Left ventricle myocardium inferior (tissue), 1 donor: ENCODE data around the gene BAG3. TPM values are rescaled to one million over a fixed set of nuclear protein-coding genes. Genes with fewer than 3 reads are reported as not detected.

ENCODE experiments used
- DNase-seq: peaks from one replicate; pipeline ENCODE4 v3.0.0-alpha.2; 2020
- H3K27ac ChIP-seq: fragments of 200-600 bp; replicated peaks from 2 replicates; pipeline ENCODE4 v1.8.0; 2021
- H3K27me3 ChIP-seq: fragments of 200-600 bp; 2 replicates; pipeline ENCODE4 v1.8.0; 2021; ENCODE audit warnings: low read depth
- H3K36me3 ChIP-seq: fragments of 200-600 bp; 2 replicates; pipeline ENCODE4 v1.8.0; 2021
- H3K4me1 ChIP-seq: fragments of 200-600 bp; 2 replicates; pipeline ENCODE4 v1.8.0; 2021
- H3K4me3 ChIP-seq: fragments of 200-600 bp; 2 replicates; pipeline ENCODE4 v1.8.0; 2021; ENCODE audit warnings: mild to moderate bottlenecking, moderate library complexity
- H3K9me3 ChIP-seq: fragments of 200-600 bp; replicated peaks from 2 replicates; pipeline ENCODE4 v1.8.0; 2021
- CTCF ChIP-seq: fragments of 200-600 bp; IDR thresholded peaks from 2 replicates; pipeline ENCODE4 v1.8.0; 2021; ENCODE audit warnings: antibody characterized with exemption, mild to moderate bottlenecking, borderline replicate concordance
- intact Hi-C: fragments of 100-400 bp; cut with micrococcal nuclease; formaldehyde crosslinking; loops from one replicate; pipeline ENCODE4 v1.11.0; 2022
- total RNA-seq: library from RNA; stranded (reverse); fragmentation: NEBNext Ultra II Directional; extraction: Animal tissue kit (Norgen Biotek cat#: 25700); gene quantifications from one replicate; pipeline ENCODE4 v1.2.1, GENCODE V29; 2021
- donor health status: DM: no; HTN: yes; CAD: no; lungs with severe emphysema.

The BAG3 gene
- total RNA-seq, 1 donor from 2014 or later = 164 TPM

- intact Hi-C loops = no loop called here
- Histone ChIP-seq H3K9me3 (no peaks in the 10 kb centered on the region), H3K27me3 (no peaks in the 10 kb centered on the region), H3K27ac (peak overlapping the region; percentile 93), H3K36me3 (peaks cover 58% of the 10 kb centered on the region), H3K4me1 (peaks cover 80% of the 10 kb centered on the region), H3K4me3 (no peak overlapping the region)
- DNase-seq = peak; percentile 33
- TF ChIP-seq CTCF = no peak
These were observed 18.9 kb downstream of the BAG3 start for GRCh38 chr10:119669975-119670640.

- Histone ChIP-seq H3K4me1 (peaks cover 78% of the 10 kb centered on the region), H3K4me3 (no peak overlapping the region), H3K9me3 (no peaks in the 10 kb centered on the region), H3K27ac (peak overlapping the region; percentile 93), H3K36me3 (peaks cover 61% of the 10 kb centered on the region), H3K27me3 (no peaks in the 10 kb centered on the region)
- intact Hi-C loops = no loop called here
- DNase-seq = no peak
- TF ChIP-seq CTCF = no peak
These were observed 19.5 kb downstream of the BAG3 start for GRCh38 chr10:119670717-119671116.

GRCh38 chr10:119671381-119671780 is 20.2 kb downstream of the BAG3 start:
- H3K4me1 ChIP-seq = peaks cover 71% of the 10 kb centered on the region
- no peak for DNase-seq
- peaks cover 65% of the 10 kb centered on the region for H3K36me3 ChIP-seq
- H3K4me3 ChIP-seq = no peak overlapping the region
- peak overlapping the region; percentile 93 for H3K27ac ChIP-seq
- TF ChIP-seq CTCF = no peak
- H3K9me3 ChIP-seq = no peaks in the 10 kb centered on the region
- intact Hi-C loops = no loop called here
- no peaks in the 10 kb centered on the region for H3K27me3 ChIP-seq

- peaks cover 71% of the 10 kb centered on the region for H3K36me3 ChIP-seq
- TF ChIP-seq CTCF = no peak
These were observed 21.1 kb downstream of the BAG3 start for GRCh38 chr10:119672291-119672690.

GRCh38 chr10:119673271-119673670 is 22.1 kb downstream of the BAG3 start:
- Histone ChIP-seq H3K4me3 (no peak overlapping the region), H3K27me3 (no peaks in the 10 kb centered on the region), H3K36me3 (peaks cover 80% of the 10 kb centered on the region), H3K27ac (peak overlapping the region; percentile 22), H3K9me3 (no peaks in the 10 kb centered on the region), H3K4me1 (peaks cover 55% of the 10 kb centered on the region)
- TF ChIP-seq CTCF = no peak
- DNase-seq = no peak
- intact Hi-C loops = no loop called here

More at GRCh38 chr10:119672291-119672690, 21.1 kb downstream of the BAG3 start:
- intact Hi-C loops = no loop called here
- peak overlapping the region; percentile 93 for H3K27ac ChIP-seq
- peaks cover 62% of the 10 kb centered on the region for H3K4me1 ChIP-seq
- no peak overlapping the region for H3K4me3 ChIP-seq
- DNase-seq = no peak
- H3K27me3 ChIP-seq = no peaks in the 10 kb centered on the region
- H3K9me3 ChIP-seq = no peaks in the 10 kb centered on the region
